A549 (cell line): ENCODE results near the gene ARHGEF3. TPM values are rescaled to one million over a fixed set of nuclear protein-coding genes. Genes with fewer than 3 reads are reported as not detected.

Experiments used
- ATAC-seq, 2 experiments: fragments of 200-7000 bp in 1 of 2; fragments of >200 bp in 1 of 2; cut with Nextera tagmentation in 1 of 2; cut with Tn5 transposase in 1 of 2; 3 replicates each; pipeline versions ENCODE4 v1.8.0 to v1.9.1; 2018 to 2020; ENCODE audit warnings: mild to moderate bottlenecking in 1 of 2, moderate library complexity in 1 of 2
- CTCF ChIA-PET: fragments of 300-600 bp; sonication (Branson Sonifier 250); formaldehyde crosslinking; extraction: SDS; loops from one replicate; lab custom pipeline; 2021; ENCODE audit warnings: antibody characterized with exemption, inconsistent platforms; lab: Yijun Ruan, JAX
- POLR2A ChIA-PET: fragments of 350-600 bp; formaldehyde crosslinking; extraction: SDS; loops from one replicate; lab custom pipeline; 2021; ENCODE audit warnings: antibody characterized with exemption, inconsistent platforms; lab: Yijun Ruan, JAX
- DNase-seq, 2 experiments: peaks; one replicate each; pipeline versions ENCODE4 v3.0.0 to v3.0.0-alpha.2; 2011 to 2016; ENCODE audit warnings: low read depth in 1 of 2, low spot score in 1 of 2
- FAIRE-seq: peaks from 2 replicates; lab custom pipeline; 2011; peaks lifted over from hg19 to GRCh38; lab: Jason Lieb, UNC
- H3K27ac ChIP-seq, 2 experiments: fragments of >200 bp; sonication (Bioruptor Twin); formaldehyde crosslinking; 3 replicates each; pipeline ENCODE4 v1.5.1; 2016 to 2017
- H3K4me1 ChIP-seq: fragments of >200 bp; sonication (Bioruptor Twin); formaldehyde crosslinking; 3 replicates; pipeline ENCODE4 v1.6.1; 2016
- H3K4me2 ChIP-seq: fragments of >200 bp; sonication (Bioruptor Twin); formaldehyde crosslinking; 3 replicates; pipeline ENCODE4 v1.6.1; 2016
- H3K4me3 ChIP-seq: fragments of >200 bp; sonication (Bioruptor Twin); formaldehyde crosslinking; 3 replicates; pipeline ENCODE4 v1.5.1; 2016
- H3K9me3 ChIP-seq: fragments of >200 bp; sonication (Bioruptor Twin); formaldehyde crosslinking; 3 replicates; pipeline ENCODE4 v1.6.1; 2016
- BHLHE40 ChIP-seq: IDR thresholded peaks from 2 replicates; pipeline ENCODE4 v1.6.1; 2012; ENCODE audit warnings: low read depth, low read length, inconsistent platforms
- CBX2 ChIP-seq: fragments of 200-600 bp; sonication (generic); IDR thresholded peaks from 2 replicates; pipeline ENCODE4 v1.6.1; 2016; ENCODE audit warnings: low read depth, mild to moderate bottlenecking, borderline replicate concordance
- CBX8 ChIP-seq: fragments of 200-600 bp; sonication (generic); IDR thresholded peaks from 2 replicates; pipeline ENCODE4 v1.6.1; 2016
- CHD2 ChIP-seq: fragments of 150-350 bp; IDR thresholded peaks from 2 replicates; pipeline ENCODE4 v1.6.1; 2014; ENCODE audit warnings: low read length; ENCODE audit not compliant: partially characterized antibody
- EHF ChIP-seq: fragments of 250-450 bp; sonication (Bioruptor Pico); IDR thresholded peaks from 2 replicates; pipeline ENCODE4 v1.5.0; 2020; ENCODE audit warnings: mild to moderate bottlenecking
- EHMT2 ChIP-seq: fragments of 200-600 bp; sonication (generic); IDR thresholded peaks from 2 replicates; pipeline ENCODE4 v1.6.1; 2016; ENCODE audit warnings: antibody characterized with exemption, low read depth, mild to moderate bottlenecking, moderate library complexity
- EP300 ChIP-seq, 2 experiments: fragments of >200 bp; sonication (Bioruptor Twin); formaldehyde crosslinking; IDR thresholded peaks; 2 replicates in 1 of 2; 3 replicates in 1 of 2; pipeline ENCODE4 v1.6.1; 2016 to 2017
- FOSB ChIP-seq: fragments of 250-450 bp; sonication (Bioruptor Pico); IDR thresholded peaks from 2 replicates; pipeline ENCODE4 v1.5.0; 2020; ENCODE audit warnings: mild to moderate bottlenecking, moderate library complexity
- FOSL2 ChIP-seq, 2 experiments: fragments of 450-650 bp in 1 of 2; fragments of >200 bp in 1 of 2; sonication (Bioruptor Twin) in 1 of 2; formaldehyde crosslinking; IDR thresholded peaks; 2 replicates each; pipeline versions ENCODE4 v1.5.0 to v1.6.1; 2016 to 2020; ENCODE audit warnings: mild to moderate bottlenecking in 1 of 2, moderate library complexity in 1 of 2
- FOXS1 ChIP-seq: fragments of 250-450 bp; sonication (Bioruptor Pico); IDR thresholded peaks from 2 replicates; pipeline ENCODE4 v1.5.0; 2020; ENCODE audit warnings: mild to moderate bottlenecking, moderate library complexity
- HOXB5 ChIP-seq: fragments of 250-450 bp; sonication (Bioruptor Pico); IDR thresholded peaks from 2 replicates; pipeline ENCODE4 v1.5.0; 2020; ENCODE audit warnings: mild to moderate bottlenecking, moderate library complexity
- KDM5A ChIP-seq: fragments of 200-600 bp; sonication (generic); IDR thresholded peaks from 2 replicates; pipeline ENCODE4 v1.6.1; 2016; ENCODE audit warnings: antibody characterized with exemption, mild to moderate bottlenecking
- MAFK ChIP-seq: fragments of 450-650 bp; IDR thresholded peaks from 2 replicates; pipeline ENCODE4 v1.6.1; 2014; ENCODE audit not compliant: partially characterized antibody
- MAZ ChIP-seq: fragments of 150-350 bp; IDR thresholded peaks from 2 replicates; pipeline ENCODE4 v1.6.1; 2014; ENCODE audit warnings: antibody characterized with exemption, low read depth, low read length, borderline replicate concordance
- NFE2L2 ChIP-seq: fragments of 150-350 bp; conservative IDR thresholded peaks from 2 replicates; pipeline ENCODE4 v1.6.1; 2014; ENCODE audit warnings: low read length
- NPAS2 ChIP-seq: fragments of 250-450 bp; sonication (Bioruptor Pico); IDR thresholded peaks from 2 replicates; pipeline ENCODE4 v1.8.0; 2022; ENCODE audit warnings: mild to moderate bottlenecking, moderate library complexity, borderline replicate concordance
- NR3C1 ChIP-seq: fragments of >200 bp; sonication (Bioruptor Twin); formaldehyde crosslinking; IDR thresholded peaks from 3 replicates; pipeline ENCODE4 v1.6.1; 2017
- PHF8 ChIP-seq: fragments of 200-600 bp; sonication (generic); IDR thresholded peaks from 2 replicates; pipeline ENCODE4 v1.6.1; 2016; ENCODE audit warnings: low read depth, mild to moderate bottlenecking, antibody characterized with exemption, moderate library complexity, borderline replicate concordance
- POLR2AphosphoS2 ChIP-seq: conservative IDR thresholded peaks from 2 replicates; pipeline ENCODE4 v1.6.1; 2012; ENCODE audit warnings: low read length, improper control_type of control experiment, inconsistent platforms
- RAD21 ChIP-seq, 2 experiments: fragments of >200 bp in 1 of 2; sonication (Bioruptor Twin) in 1 of 2; formaldehyde crosslinking in 1 of 2; IDR thresholded peaks in 1 of 2; conservative IDR thresholded peaks in 1 of 2; 2 replicates in 1 of 2; 3 replicates in 1 of 2; pipeline ENCODE4 v1.6.1; 2012 to 2018; ENCODE audit warnings: inconsistent platforms in 1 of 2
- RFX5 ChIP-seq: fragments of 450-650 bp; IDR thresholded peaks from 2 replicates; pipeline ENCODE4 v1.7.1; 2014; ENCODE audit warnings: antibody characterized with exemption, mild to moderate bottlenecking, moderate library complexity
- SMC3 ChIP-seq: fragments of >200 bp; sonication (Bioruptor Twin); formaldehyde crosslinking; IDR thresholded peaks from 3 replicates; pipeline ENCODE4 v1.6.1; 2018; ENCODE audit warnings: inconsistent platforms
- SREBF2 ChIP-seq: fragments of 450-650 bp; IDR thresholded peaks from 2 replicates; pipeline ENCODE4 v1.6.1; 2014; ENCODE audit warnings: mild to moderate bottlenecking, moderate library complexity
- WGBS: methylation state at CpG from one replicate; pipeline ENCODE4 v1.1.6; 2017; ENCODE audit errors: missing lambda C conversion rate; 5-methylcytosine and 5-hydroxymethylcytosine counted together
- polyA plus RNA-seq, 4 experiments: library from polyadenylated mRNA; depleted of rRNA in 3 of 4; stranded (reverse); fragments of >200 nt; fragmentation: RNase III in 1 of 4; extraction: RNeasy Plus Mini Kit Qiagen cat#74134 plus additional on column Dnase treatment in 1 of 4; gene quantifications; 2 replicates in 3 of 4; 3 replicates in 1 of 4; pipeline ENCODE4 v1.2.3, GENCODE V29; 2011 to 2017
- TF ChIP-seq, protein P1 (sequence below): fragments of >200 bp; sonication (Bioruptor Twin); formaldehyde crosslinking; IDR thresholded peaks from 3 replicates; pipeline ENCODE4 v1.6.1; 2016
- TF ChIP-seq, protein P2 (sequence below): fragments of 450-650 bp; IDR thresholded peaks from 2 replicates; pipeline ENCODE4 v1.6.1; 2014; ENCODE audit warnings: antibody characterized with exemption
- TF ChIP-seq, protein P3 (sequence below): IDR thresholded peaks from 2 replicates; pipeline ENCODE4 v1.6.1; 2012
- TF ChIP-seq, protein P4 (sequence below): fragments of >200 bp; sonication (Bioruptor Twin); formaldehyde crosslinking; IDR thresholded peaks from 3 replicates; pipeline ENCODE4 v1.5.1; 2016
- TF ChIP-seq, protein P5 (sequence below): fragments of 150-350 bp; IDR thresholded peaks from 2 replicates; pipeline ENCODE4 v1.6.1; 2014; ENCODE audit warnings: low read depth, mild to moderate bottlenecking, low read length
- TF ChIP-seq, protein P6 (sequence below): fragments of 250-450 bp; sonication (Bioruptor Pico); IDR thresholded peaks from 2 replicates; pipeline ENCODE4 v1.5.0; 2021; ENCODE audit warnings: mild to moderate bottlenecking, moderate library complexity, borderline replicate concordance

The ARHGEF3 gene
- polyA plus RNA-seq, 2 of the 4 experiments (the other 2 are of a cell fraction), result 7.3 to 10.6 TPM

DNA sequence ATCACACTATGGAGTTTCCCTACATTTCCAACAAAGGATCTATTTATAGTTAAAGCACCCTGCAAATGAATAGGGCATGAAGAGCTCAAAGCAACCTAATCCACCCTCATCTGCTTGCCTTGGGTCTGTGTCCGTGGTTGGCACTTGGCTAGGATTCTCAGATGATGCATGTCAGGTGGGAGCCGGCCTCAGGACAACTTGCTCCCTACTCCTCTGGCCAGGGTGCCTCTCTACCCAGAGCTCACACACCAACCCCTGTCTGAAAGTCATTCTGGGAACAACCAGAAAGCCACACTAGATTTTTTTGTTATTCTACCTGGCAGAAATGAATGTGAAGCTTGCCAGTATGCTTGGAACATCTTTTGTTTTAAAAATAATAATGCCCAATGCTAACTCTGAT, 13.2 kb downstream of the ARHGEF3 start:
- Histone ChIP-seq H3K4me2 (no peak overlapping the region), H3K9me3 (no peaks in the 10 kb centered on the region), H3K27ac (no peak overlapping the region), H3K4me3 (no peak overlapping the region), H3K4me1 (peaks cover 17% of the 10 kb centered on the region)
- no peak for TF ChIP-seq CBX8
- no peak for TF ChIP-seq FOSL2 (IDR thresholded peaks at IDR 0.05)
- no peak for TF ChIP-seq FOSL2 (CRISPR knock-in tag; IDR thresholded peaks at IDR 0.05)
- TF ChIP-seq RAD21 (conservative IDR thresholded peaks at IDR 0.05 in 1 of 2, IDR thresholded peaks at IDR 0.05 in 1 of 2), result no peak
- no peak for TF ChIP-seq EHMT2
- TF ChIP-seq EHF (CRISPR knock-in tag), result no peak
- TF ChIP-seq, protein P1, sequence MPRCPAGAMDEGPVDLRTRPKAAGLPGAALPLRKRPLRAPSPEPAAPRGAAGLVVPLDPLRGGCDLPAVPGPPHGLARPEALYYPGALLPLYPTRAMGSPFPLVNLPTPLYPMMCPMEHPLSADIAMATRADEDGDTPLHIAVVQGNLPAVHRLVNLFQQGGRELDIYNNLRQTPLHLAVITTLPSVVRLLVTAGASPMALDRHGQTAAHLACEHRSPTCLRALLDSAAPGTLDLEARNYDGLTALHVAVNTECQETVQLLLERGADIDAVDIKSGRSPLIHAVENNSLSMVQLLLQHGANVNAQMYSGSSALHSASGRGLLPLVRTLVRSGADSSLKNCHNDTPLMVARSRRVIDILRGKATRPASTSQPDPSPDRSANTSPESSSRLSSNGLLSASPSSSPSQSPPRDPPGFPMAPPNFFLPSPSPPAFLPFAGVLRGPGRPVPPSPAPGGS, result no peak
- no peak for TF ChIP-seq CHD2
- TF ChIP-seq EP300 (IDR thresholded peaks at IDR 0.05), result no peak
- TF ChIP-seq POLR2AphosphoS2, result no peak
- no peak for TF ChIP-seq HOXB5 (CRISPR knock-in tag)
- TF ChIP-seq NPAS2, result no peak
- TF ChIP-seq SREBF2, result no peak
- TF ChIP-seq, protein P2, sequence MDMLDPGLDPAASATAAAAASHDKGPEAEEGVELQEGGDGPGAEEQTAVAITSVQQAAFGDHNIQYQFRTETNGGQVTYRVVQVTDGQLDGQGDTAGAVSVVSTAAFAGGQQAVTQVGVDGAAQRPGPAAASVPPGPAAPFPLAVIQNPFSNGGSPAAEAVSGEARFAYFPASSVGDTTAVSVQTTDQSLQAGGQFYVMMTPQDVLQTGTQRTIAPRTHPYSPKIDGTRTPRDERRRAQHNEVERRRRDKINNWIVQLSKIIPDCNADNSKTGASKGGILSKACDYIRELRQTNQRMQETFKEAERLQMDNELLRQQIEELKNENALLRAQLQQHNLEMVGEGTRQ, result no peak
- TF ChIP-seq, protein P3, sequence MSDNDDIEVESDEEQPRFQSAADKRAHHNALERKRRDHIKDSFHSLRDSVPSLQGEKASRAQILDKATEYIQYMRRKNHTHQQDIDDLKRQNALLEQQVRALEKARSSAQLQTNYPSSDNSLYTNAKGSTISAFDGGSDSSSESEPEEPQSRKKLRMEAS, result no peak
- TF ChIP-seq PHF8, result no peak
- TF ChIP-seq SMC3, result no peak
- no peak for TF ChIP-seq NFE2L2
- TF ChIP-seq FOSB, result no peak
- no peak for TF ChIP-seq MAFK
- 79% methylated on average over 2 of the region's 2 CpGs for WGBS
- no peak for ATAC-seq
- CTCF ChIA-PET, result interaction anchor here (1.1 to 4.0 kb wide), 4 partner anchors 8 to 86 kb away, joined by 3 to 26 read pairs (median 4); partner anchors contain the start of gene ARHGEF3
- POLR2A ChIA-PET, result no interaction called here
- FAIRE-seq, result no peak
- no peak for DNase-seq

DNA sequence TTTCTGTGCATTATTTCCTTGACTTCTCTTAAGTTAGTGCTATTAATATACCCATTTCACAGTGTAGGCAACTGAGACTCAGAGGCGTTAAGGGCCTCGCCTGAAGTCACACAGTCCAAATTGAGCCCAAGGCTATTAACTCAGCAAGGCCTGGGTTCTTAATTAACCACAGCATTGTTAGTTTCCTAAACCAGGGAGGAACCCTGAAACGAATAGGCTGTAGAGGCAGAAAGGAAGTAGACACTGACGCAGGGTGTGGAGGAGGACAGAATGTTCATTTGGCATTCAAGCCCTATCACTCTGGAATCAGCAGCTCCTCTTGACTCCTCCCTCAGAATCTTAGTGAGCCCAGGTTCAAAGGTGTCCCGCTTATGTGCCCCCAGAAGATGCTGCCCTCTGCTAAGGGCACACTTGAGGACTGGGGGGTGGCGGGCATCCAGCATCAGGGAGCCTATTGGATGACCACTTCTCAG, 13.9 kb downstream of the ARHGEF3 start:
- Histone ChIP-seq H3K4me2 (no peak overlapping the region), H3K9me3 (no peaks in the 10 kb centered on the region), H3K4me1 (peaks cover 24% of the 10 kb centered on the region), H3K27ac (no peak overlapping the region), H3K4me3 (no peak overlapping the region)
- POLR2A ChIA-PET, result no interaction called here
- 89% methylated on average over 4 of the region's 6 CpGs for WGBS
- no peak for TF ChIP-seq CHD2
- no peak for TF ChIP-seq FOSL2 (IDR thresholded peaks at IDR 0.05)
- TF ChIP-seq FOSL2 (CRISPR knock-in tag; IDR thresholded peaks at IDR 0.05), result no peak
- no peak for TF ChIP-seq EP300 (IDR thresholded peaks at IDR 0.05)
- no peak for TF ChIP-seq CBX2
- no peak for TF ChIP-seq MAZ
- TF ChIP-seq BHLHE40, result no peak
- no peak for TF ChIP-seq KDM5A
- TF ChIP-seq NR3C1, result no peak
- no peak for TF ChIP-seq EHF (CRISPR knock-in tag)
- no peak for TF ChIP-seq RFX5
- TF ChIP-seq, protein P4, sequence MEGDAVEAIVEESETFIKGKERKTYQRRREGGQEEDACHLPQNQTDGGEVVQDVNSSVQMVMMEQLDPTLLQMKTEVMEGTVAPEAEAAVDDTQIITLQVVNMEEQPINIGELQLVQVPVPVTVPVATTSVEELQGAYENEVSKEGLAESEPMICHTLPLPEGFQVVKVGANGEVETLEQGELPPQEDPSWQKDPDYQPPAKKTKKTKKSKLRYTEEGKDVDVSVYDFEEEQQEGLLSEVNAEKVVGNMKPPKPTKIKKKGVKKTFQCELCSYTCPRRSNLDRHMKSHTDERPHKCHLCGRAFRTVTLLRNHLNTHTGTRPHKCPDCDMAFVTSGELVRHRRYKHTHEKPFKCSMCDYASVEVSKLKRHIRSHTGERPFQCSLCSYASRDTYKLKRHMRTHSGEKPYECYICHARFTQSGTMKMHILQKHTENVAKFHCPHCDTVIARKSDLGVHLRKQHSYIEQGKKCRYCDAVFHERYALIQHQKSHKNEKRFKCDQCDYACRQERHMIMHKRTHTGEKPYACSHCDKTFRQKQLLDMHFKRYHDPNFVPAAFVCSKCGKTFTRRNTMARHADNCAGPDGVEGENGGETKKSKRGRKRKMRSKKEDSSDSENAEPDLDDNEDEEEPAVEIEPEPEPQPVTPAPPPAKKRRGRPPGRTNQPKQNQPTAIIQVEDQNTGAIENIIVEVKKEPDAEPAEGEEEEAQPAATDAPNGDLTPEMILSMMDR, result no peak
- TF ChIP-seq, protein P5, sequence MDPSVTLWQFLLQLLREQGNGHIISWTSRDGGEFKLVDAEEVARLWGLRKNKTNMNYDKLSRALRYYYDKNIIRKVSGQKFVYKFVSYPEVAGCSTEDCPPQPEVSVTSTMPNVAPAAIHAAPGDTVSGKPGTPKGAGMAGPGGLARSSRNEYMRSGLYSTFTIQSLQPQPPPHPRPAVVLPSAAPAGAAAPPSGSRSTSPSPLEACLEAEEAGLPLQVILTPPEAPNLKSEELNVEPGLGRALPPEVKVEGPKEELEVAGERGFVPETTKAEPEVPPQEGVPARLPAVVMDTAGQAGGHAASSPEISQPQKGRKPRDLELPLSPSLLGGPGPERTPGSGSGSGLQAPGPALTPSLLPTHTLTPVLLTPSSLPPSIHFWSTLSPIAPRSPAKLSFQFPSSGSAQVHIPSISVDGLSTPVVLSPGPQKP, result no peak
- TF ChIP-seq, protein P6, sequence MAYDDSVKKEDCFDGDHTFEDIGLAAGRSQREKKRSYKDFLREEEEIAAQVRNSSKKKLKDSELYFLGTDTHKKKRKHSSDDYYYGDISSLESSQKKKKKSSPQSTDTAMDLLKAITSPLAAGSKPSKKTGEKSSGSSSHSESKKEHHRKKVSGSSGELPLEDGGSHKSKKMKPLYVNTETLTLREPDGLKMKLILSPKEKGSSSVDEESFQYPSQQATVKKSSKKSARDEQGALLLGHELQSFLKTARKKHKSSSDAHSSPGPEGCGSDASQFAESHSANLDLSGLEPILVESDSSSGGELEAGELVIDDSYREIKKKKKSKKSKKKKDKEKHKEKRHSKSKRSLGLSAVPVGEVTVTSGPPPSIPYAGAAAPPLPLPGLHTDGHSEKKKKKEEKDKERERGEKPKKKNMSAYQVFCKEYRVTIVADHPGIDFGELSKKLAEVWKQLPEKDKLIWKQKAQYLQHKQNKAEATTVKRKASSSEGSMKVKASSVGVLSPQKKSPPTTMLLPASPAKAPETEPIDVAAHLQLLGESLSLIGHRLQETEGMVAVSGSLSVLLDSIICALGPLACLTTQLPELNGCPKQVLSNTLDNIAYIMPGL (CRISPR knock-in tag), result no peak
- no peak for TF ChIP-seq FOSB
- no peak for TF ChIP-seq EHMT2
- no peak for TF ChIP-seq FOXS1 (CRISPR knock-in tag)
- ATAC-seq, result no peak
- FAIRE-seq, result no peak
- no peak for DNase-seq
- CTCF ChIA-PET, result interaction anchor here (1.4 to 4.0 kb wide), 3 partner anchors 8 to 85 kb away, joined by 3 to 26 read pairs (median 4); partner anchors contain the start of gene ARHGEF3
